ENCODE data around the gene RPL21.

RPL21 gene

DNA sequence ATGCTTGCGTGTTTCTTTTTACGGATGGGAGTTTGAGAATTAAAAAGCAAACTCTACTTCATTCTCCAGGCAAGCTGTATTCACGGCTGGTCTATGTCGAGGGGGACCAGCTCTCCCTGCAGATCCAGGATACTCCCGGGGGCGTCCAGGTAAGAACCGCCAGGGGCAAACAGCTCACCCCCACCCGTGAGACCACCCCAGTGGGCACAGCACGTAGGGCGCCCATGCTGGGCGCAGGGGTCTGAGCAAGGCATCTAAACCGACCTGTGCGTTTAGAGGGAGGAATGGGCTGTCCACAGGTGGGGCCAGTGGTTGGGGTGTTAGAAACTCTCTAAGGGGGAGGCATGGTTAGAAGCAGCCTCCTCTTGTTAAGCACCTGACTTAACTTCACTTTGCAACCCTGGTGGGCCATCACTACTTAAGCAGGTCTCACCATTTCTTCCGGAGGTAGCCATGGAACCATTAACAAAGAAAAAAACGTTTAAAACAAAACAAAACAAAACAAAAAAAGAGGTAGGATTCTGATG, 20.3 kb downstream of the RPL21 start:
- no peak for TF ChIP-seq GATA2 (IDR thresholded peaks at IDR 0.05; ENCODE audit: low read depth, low read length)
- TF ChIP-seq GATA3 (IDR thresholded peaks at IDR 0.05; ENCODE audit: low read depth, low read length), result no peak

GRCh38 chr13:27273658-27274425, 22.5 kb downstream of the RPL21 start:
- no peak for TF ChIP-seq GATA2 (IDR thresholded peaks at IDR 0.05; ENCODE audit: low read depth, low read length)

GRCh38 chr13:27274631-27275030, 23.3 kb downstream of the RPL21 start:
- TF ChIP-seq GATA2 (IDR thresholded peaks at IDR 0.05; ENCODE audit: low read depth, low read length) (no peak), GATA3 (IDR thresholded peaks at IDR 0.05; ENCODE audit: low read depth, low read length) (no peak)

GRCh38 chr13:27276188-27276587, 24.8 kb downstream of the RPL21 start:
- TF ChIP-seq GATA2 (IDR thresholded peaks at IDR 0.05; ENCODE audit: low read depth, low read length), result no peak
- no peak for TF ChIP-seq GATA3 (IDR thresholded peaks at IDR 0.05; ENCODE audit: low read depth, low read length)

DNA sequence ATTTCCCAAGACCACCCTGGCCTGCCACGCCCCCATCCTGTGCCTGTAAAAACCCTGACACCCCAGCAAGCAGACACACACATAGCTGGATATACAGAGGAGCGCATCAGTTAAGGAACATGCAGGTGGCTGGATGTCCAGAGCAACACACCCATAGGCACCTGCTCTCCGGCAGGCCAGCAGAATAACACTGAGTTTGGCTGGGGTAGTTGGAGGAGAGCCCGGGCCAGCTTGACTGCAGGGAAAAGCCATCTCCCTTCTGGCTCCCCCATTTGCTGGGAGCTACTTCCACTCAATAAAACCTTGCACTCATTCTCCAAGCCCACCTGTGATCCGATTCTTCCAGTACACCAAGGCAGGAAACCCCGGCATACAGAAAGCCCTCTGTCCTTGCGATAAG, 28.1 kb downstream of the RPL21 start:
- TF ChIP-seq GATA2 (IDR thresholded peaks at IDR 0.05; ENCODE audit: low read depth, low read length), result no peak
- no peak for TF ChIP-seq GATA3 (IDR thresholded peaks at IDR 0.05; ENCODE audit: low read depth, low read length)

DNA sequence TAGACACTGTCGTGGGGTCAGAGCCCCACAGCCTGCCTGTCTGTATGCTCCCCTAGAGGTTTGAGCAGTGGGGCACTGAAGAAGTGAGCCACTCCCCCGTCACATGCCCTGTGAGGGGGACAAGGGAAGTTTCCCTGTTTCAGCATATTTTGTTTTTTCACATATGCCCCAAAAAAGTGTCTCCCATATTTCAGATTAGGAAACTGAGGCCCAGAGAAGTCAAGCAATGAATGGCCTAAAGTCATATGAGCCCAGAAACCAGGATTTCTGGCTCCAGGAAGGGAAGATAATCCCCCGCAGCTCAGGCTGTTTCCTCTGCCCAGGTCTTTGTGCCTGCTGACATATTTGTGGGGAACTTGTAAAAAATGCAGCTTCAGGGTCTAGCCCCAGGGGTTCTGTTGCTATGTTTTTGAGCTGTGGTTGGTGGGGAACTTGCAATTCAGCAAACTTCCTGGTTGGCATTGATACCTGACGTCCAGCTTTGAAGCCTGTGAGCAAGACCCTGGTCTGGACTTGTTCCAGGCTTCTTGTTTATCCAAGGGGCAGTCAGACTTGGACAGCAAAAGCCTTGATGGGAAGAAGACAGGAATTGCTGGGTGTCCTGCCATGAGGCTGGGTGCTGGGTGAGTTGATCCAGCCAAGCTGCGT, 28.8 kb downstream of the RPL21 start:
- TF ChIP-seq GATA3 (IDR thresholded peaks at IDR 0.05; ENCODE audit: low read depth, low read length) (no peak), GATA2 (IDR thresholded peaks at IDR 0.05; ENCODE audit: low read depth, low read length) (no peak)

- TF ChIP-seq GATA2 (IDR thresholded peaks at IDR 0.05; ENCODE audit: low read depth, low read length) (no peak), GATA3 (IDR thresholded peaks at IDR 0.05; ENCODE audit: low read depth, low read length) (no peak)
Measured at GRCh38 chr13:27280841-27281240, 29.5 kb downstream of the RPL21 start.

GRCh38 chr13:27281420-27281819, 30.1 kb downstream of the RPL21 start:
- no peak for TF ChIP-seq GATA3 (IDR thresholded peaks at IDR 0.05; ENCODE audit: low read depth, low read length)
- no peak for TF ChIP-seq GATA2 (IDR thresholded peaks at IDR 0.05; ENCODE audit: low read depth, low read length)

- no peak for TF ChIP-seq GATA3 (IDR thresholded peaks at IDR 0.05; ENCODE audit: low read depth, low read length)
Measured at GRCh38 chr13:27283906-27284493, 32.6 kb downstream of the RPL21 start.

GRCh38 chr13:27288392-27288791, 37.0 kb downstream of the RPL21 start:
- TF ChIP-seq GATA3 (IDR thresholded peaks at IDR 0.05; ENCODE audit: low read depth, low read length), result no peak
- TF ChIP-seq GATA2 (IDR thresholded peaks at IDR 0.05; ENCODE audit: low read depth, low read length), result no peak

DNA sequence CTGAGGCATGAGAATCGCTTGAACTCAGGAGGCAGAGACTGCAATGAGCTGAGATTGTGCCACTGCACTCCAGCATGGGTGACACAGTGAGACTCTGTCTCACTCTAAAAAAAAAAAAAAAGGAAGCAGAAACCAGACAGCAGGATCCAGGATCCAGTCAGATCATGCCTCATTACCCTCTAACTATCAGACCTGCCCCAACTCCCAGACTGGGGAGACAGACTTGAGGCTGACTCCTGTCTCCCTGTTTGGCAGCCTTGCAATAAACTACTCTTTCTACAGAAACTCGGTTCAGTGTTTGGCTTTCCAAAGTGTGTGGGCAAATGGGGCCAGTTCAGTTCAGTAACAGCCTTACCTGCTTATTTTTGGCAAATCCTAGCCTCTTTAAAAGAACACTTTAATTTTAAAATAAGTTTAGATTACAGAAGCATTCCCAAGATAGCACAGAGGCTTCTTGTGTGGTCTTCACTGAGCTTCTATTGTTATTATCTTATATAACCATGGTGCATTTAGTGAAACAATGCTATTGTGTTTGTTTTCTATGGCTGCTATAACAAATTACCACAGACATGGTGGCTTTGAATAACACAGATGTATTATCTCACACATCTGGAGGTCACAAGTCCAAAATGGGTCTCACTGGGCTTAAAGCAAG, 37.8 kb downstream of the RPL21 start:
- TF ChIP-seq GATA3 (IDR thresholded peaks at IDR 0.05; ENCODE audit: low read depth, low read length) (no peak), GATA2 (IDR thresholded peaks at IDR 0.05; ENCODE audit: low read depth, low read length) (no peak)

- TF ChIP-seq GATA3 (IDR thresholded peaks at IDR 0.05; ENCODE audit: low read depth, low read length) (no peak), GATA2 (IDR thresholded peaks at IDR 0.05; ENCODE audit: low read depth, low read length) (no peak)
Measured at GRCh38 chr13:27290715-27291114, 39.4 kb downstream of the RPL21 start.

DNA sequence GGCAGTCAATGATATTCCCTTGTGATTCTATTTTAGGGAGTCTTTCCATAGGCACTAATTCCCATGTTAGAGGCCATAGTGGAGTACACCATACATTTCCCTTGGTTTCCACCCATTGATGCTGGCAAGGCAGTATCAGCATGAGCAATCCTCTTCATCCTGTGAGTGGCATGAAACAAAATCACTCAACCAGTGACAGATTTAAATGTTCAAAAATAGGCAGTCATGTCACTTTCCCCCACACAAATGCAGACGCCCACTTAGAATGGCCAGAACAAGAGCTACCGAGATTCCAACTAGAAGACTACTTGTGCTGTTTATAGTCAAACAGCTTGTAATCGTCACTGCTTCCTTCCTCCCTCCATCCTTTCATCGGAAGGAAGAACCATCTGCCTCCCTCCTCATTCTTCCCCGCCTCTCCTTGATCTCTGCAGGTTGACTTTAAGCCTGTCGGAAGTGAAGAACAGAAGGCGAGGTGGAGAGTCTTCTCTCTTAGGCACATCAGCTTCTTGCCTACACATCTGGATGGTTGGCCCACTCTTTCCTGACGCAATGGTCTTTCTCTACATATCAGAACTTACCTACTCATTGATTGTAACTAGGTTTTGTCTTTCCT, 41.8 kb downstream of the RPL21 start:
- TF ChIP-seq GATA3 (IDR thresholded peaks at IDR 0.05; ENCODE audit: low read depth, low read length) (no peak), GATA2 (IDR thresholded peaks at IDR 0.05; ENCODE audit: low read depth, low read length) (no peak)

Measured in SH-SY5Y (cell line).